ENCODE data around the gene ADIPOQ. TPM values are rescaled to one million over a fixed set of nuclear protein-coding genes. Genes with fewer than 3 reads are reported as not detected.

ADIPOQ gene
- total and polyA plus RNA-seq, 2 of the 13 experiments (the other 11 are each of a cell fraction or from before 2014, with no cell fraction given): not detected

- H2AFZ ChIP-seq (ENCODE audit: low read length): no peak overlapping the region
- no peak for TF ChIP-seq IKZF4 (CRISPR knock-in tag; IDR thresholded peaks at IDR 0.05; ENCODE audit: borderline replicate concordance, low read depth, not compliant biosample characterization)
- H3K27ac ChIP-seq (ENCODE audit: extremely low read length, insufficient read depth, low read length): no peak overlapping the region
- intact Hi-C loops (cut with micrococcal nuclease; ENCODE audit: unreplicated experiment): no loop called here
- in situ Hi-C loops (cut with HindIII; ENCODE audit: extremely low pct_ligation_motif_present, low pct_unique_long_range_greater_than_20kb): loop anchor here (5.0 kb wide), 2 partner anchors 77 to 307 kb away; partner anchors contain the start of gene ST6GAL1
- H3K9me3 ChIP-seq (ENCODE audit: low read length): peaks cover 5% of the 10 kb centered on the region; the same call in 1 of the 2 replicates
- ATAC-seq (no peak), FAIRE-seq (no peak), DNase-seq (ENCODE audit: low spot score) (no peak)
- H3K79me2 ChIP-seq (ENCODE audit: insufficient read depth, low read length): no peaks in the 10 kb centered on the region
- H3K36me3 ChIP-seq (replicated peaks in 1 of 2; ENCODE audit: control insufficient read depth in 1 of 2, insufficient read depth in 2 of 2, low read length in 2 of 2): no peaks in the 10 kb centered on the region
- H3K4me2 ChIP-seq (ENCODE audit: low read depth, low read length): no peak overlapping the region
- no peaks in the 10 kb centered on the region for H4K20me1 ChIP-seq (ENCODE audit: insufficient read depth, low read length)
- CTCF ChIA-PET (ENCODE audit: low intra/inter-chr PET ratio, low total read pairs): no interaction called here
- H3K4me3 ChIP-seq (replicated peaks in 1 of 3; ENCODE audit: insufficient read depth in 1 of 3, low read depth in 2 of 3, low read length in 3 of 3): no peak overlapping the region
- WGBS (ENCODE audit: low lambda C conversion rate): 0% methylated on average over 1 of the region's 1 CpG
- peaks cover 10% of the 10 kb centered on the region; the same call in 1 of the 2 replicates for H3K4me1 ChIP-seq (ENCODE audit: insufficient read depth, low read length)
- POLR2A ChIA-PET: no interaction called here
- BruUV-seq (replicated peaks): no TSS peak
- 0 out of 5 replicates have a peak, but pooled peaks cover 0 to 3% of the 10 kb centered on the region in 2 experiments for H3K27me3 ChIP-seq (ENCODE audit: control insufficient read depth in 1 of 2, insufficient read depth in 2 of 2, low read length in 2 of 2)
- no peak overlapping the region for H3K9ac ChIP-seq (ENCODE audit: insufficient read depth, low read depth, low read length)
Observed at GRCh38 chr3:186854954-186855353, 12.4 kb downstream of the ADIPOQ start.

DNA sequence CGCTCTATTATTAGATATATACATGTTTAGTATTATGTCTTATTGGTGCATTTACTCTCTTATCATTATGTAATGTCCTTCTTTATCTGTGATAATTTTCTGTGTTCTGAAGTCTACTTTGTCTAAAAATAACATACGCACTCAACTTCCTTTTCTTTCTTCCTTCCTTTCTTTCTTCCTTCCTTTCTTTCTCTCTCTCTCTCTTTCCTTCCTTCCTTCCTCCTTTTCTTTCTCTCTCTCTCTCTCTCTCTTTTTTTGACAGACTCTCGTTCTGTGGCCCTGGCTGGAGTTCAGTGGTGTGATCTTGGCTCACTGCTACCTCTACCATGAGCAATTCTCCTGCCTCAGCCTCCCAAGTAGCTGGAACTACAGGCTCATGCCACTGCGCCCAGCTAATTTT lies 15.2 kb downstream of the ADIPOQ start:
- no peak for FAIRE-seq
- Histone ChIP-seq H3K4me2 (ENCODE audit: low read depth, low read length) (no peak overlapping the region), H3K4me3 (replicated peaks in 1 of 3; ENCODE audit: insufficient read depth in 1 of 3, low read depth in 2 of 3, low read length in 3 of 3) (no peak overlapping the region), H3K9ac (ENCODE audit: insufficient read depth, low read depth, low read length) (no peak overlapping the region), H3K27me3 (ENCODE audit: control insufficient read depth in 1 of 2, insufficient read depth in 2 of 2, low read length in 2 of 2) (0 out of 5 replicates have a peak, but pooled peaks cover 0 to under 1% of the 10 kb centered on the region in 2 experiments), H3K79me2 (ENCODE audit: insufficient read depth, low read length) (no peaks in the 10 kb centered on the region), H3K9me3 (ENCODE audit: low read length) (peaks cover 5% of the 10 kb centered on the region; the same call in 1 of the 2 replicates), H3K27ac (ENCODE audit: extremely low read length, insufficient read depth, low read length) (no peak overlapping the region), H3K4me1 (ENCODE audit: insufficient read depth, low read length) (peaks cover 24% of the 10 kb centered on the region; the same call in 1 of the 2 replicates), H3K36me3 (replicated peaks in 1 of 2; ENCODE audit: control insufficient read depth in 1 of 2, insufficient read depth in 2 of 2, low read length in 2 of 2) (no peaks in the 10 kb centered on the region), H4K20me1 (ENCODE audit: insufficient read depth, low read length) (no peaks in the 10 kb centered on the region), H2AFZ (ENCODE audit: low read length) (no peak overlapping the region)
- 70% methylated on average over 4 of the region's 4 CpGs for WGBS (ENCODE audit: low lambda C conversion rate)
- ChIA-PET POLR2A (no interaction called here), CTCF (ENCODE audit: low intra/inter-chr PET ratio, low total read pairs) (no interaction called here)
- no peak for ATAC-seq
- in situ Hi-C loops (cut with HindIII; ENCODE audit: extremely low pct_ligation_motif_present, low pct_unique_long_range_greater_than_20kb): no loop called here
- no TSS peak for BruUV-seq (replicated peaks)
- intact Hi-C loops (cut with micrococcal nuclease; ENCODE audit: unreplicated experiment): no loop called here
- no peak for DNase-seq (ENCODE audit: low spot score)
- TF ChIP-seq KDM5B (CRISPR knock-in tag; IDR thresholded peaks at IDR 0.05; ENCODE audit: borderline replicate concordance) (no peak), ZBTB39 (CRISPR knock-in tag; IDR thresholded peaks at IDR 0.05) (no peak), ZNF335 (CRISPR knock-in tag; IDR thresholded peaks at IDR 0.05) (no peak), AHDC1 (CRISPR knock-in tag; IDR thresholded peaks at IDR 0.05; ENCODE audit: borderline replicate concordance) (no peak), ZNF138 (CRISPR knock-in tag; IDR thresholded peaks at IDR 0.05; ENCODE audit: low read depth) (no peak), ZNF776 (CRISPR knock-in tag; IDR thresholded peaks at IDR 0.05) (no peak), ZMYM4 (CRISPR knock-in tag; IDR thresholded peaks at IDR 0.05) (no peak), PRPF4 (IDR thresholded peaks at IDR 0.05; ENCODE audit: low read depth, low read length, poor library complexity, severe bottlenecking) (no peak)
